GM12878 (cell line): ENCODE measurements around the gene LURAP1L. TPM values are rescaled to one million over a fixed set of nuclear protein-coding genes. Genes with fewer than 3 reads are reported as not detected.

Experiments used
- ATAC-seq: fragments of 200-7000 bp; cut with Tn5 transposase; 3 replicates; pipeline ENCODE4 v1.9.1; 2020; ENCODE audit warnings: mild to moderate bottlenecking, moderate library complexity
- BruUV-seq: library from RNA; stranded (reverse); fragments of 400-500 nt; replicated peaks from 2 replicates; lab custom pipeline; 2021; lab: Mats Ljungman, UMichigan
- CTCF ChIA-PET: fragments of 300-600 bp; sonication (Branson Sonifier 250); formaldehyde crosslinking; extraction: SDS; loops from one replicate; lab custom pipeline; 2021; ENCODE audit warnings: inconsistent platforms; lab: Yijun Ruan, JAX
- POLR2A ChIA-PET: fragments of 350-600 bp; formaldehyde crosslinking; extraction: SDS; loops from one replicate; lab custom pipeline; 2021; ENCODE audit warnings: inconsistent platforms; lab: Charles Lee
- RAD21 ChIA-PET: fragments of 300-600 bp; sonication (Branson Sonifier 250); formaldehyde crosslinking; loops from one replicate; lab custom pipeline; 2023; ENCODE audit warnings: antibody characterized with exemption; ENCODE audit not compliant: unreplicated experiment; lab: Charles Lee
- SMC1A ChIA-PET: fragments of 300-600 bp; sonication (Branson Sonifier 250); formaldehyde crosslinking; loops from one replicate; lab custom pipeline; 2023; ENCODE audit not compliant: unreplicated experiment, uncharacterized antibody; lab: Charles Lee
- DNase-seq: peaks from one replicate; pipeline ENCODE4 v3.0.0-alpha.2; 2011; ENCODE audit warnings: low read depth, low spot score
- FAIRE-seq: peaks from 3 replicates; lab custom pipeline; 2011; peaks lifted over from hg19 to GRCh38; lab: Jason Lieb, UNC
- H2AFZ ChIP-seq: 2 replicates; pipeline ENCODE4 v1.6.0; 2011; ENCODE audit warnings: low read depth, low read length, control low read depth; ENCODE audit not compliant: control insufficient read depth
- H3K27ac ChIP-seq: 2 replicates; pipeline ENCODE4 v1.5.1; 2011; ENCODE audit warnings: control low read depth; ENCODE audit not compliant: control insufficient read depth, insufficient read depth
- H3K27me3 ChIP-seq, 2 experiments: replicated peaks in 1 of 2; 2 replicates each; pipeline versions ENCODE4 v1.6.0 to v1.6.1; 2011; ENCODE audit warnings: low read length in 1 of 2; ENCODE audit not compliant: control insufficient read depth in 2 of 2, insufficient read depth in 2 of 2
- H3K36me3 ChIP-seq, 2 experiments: 2 replicates each; pipeline ENCODE4 v1.5.1; 2011; ENCODE audit warnings: low read length in 1 of 2; ENCODE audit not compliant: control insufficient read depth in 2 of 2, insufficient read depth in 2 of 2
- H3K4me1 ChIP-seq: 2 replicates; pipeline ENCODE4 v1.6.1; 2011; ENCODE audit warnings: mild to moderate bottlenecking, low read length, moderate library complexity, mixed read lengths; ENCODE audit not compliant: control insufficient read depth, insufficient read depth
- H3K4me2 ChIP-seq: 2 replicates; pipeline ENCODE4 v1.6.0; 2011; ENCODE audit warnings: control low read depth; ENCODE audit not compliant: control insufficient read depth, insufficient read depth
- H3K4me3 ChIP-seq: fragments of 200-600 bp; sonication (generic); 2 replicates; pipeline ENCODE4 v1.5.1; 2016
- H3K79me2 ChIP-seq: 2 replicates; pipeline ENCODE4 v1.6.0; 2011; ENCODE audit warnings: low read length; ENCODE audit not compliant: control insufficient read depth, insufficient read depth
- H3K9ac ChIP-seq: 2 replicates; pipeline ENCODE4 v1.8.0; 2011; ENCODE audit warnings: low read length, control low read depth, mixed read lengths; ENCODE audit not compliant: control insufficient read depth, insufficient read depth
- H3K9me3 ChIP-seq: replicated peaks from 3 replicates; pipeline ENCODE4 v1.5.1; 2011; ENCODE audit warnings: mild to moderate bottlenecking, low read length; ENCODE audit not compliant: control insufficient read depth, insufficient read depth
- H4K20me1 ChIP-seq: 2 replicates; pipeline ENCODE4 v1.6.0; 2011; ENCODE audit not compliant: control insufficient read depth, insufficient read depth
- ATF7 ChIP-seq: fragments of 450-650 bp; IDR thresholded peaks from 2 replicates; pipeline ENCODE4 v1.6.1; 2016; ENCODE audit warnings: low read depth, mild to moderate bottlenecking
- CHD4 ChIP-seq: fragments of 200-600 bp; sonication (generic); IDR thresholded peaks from 2 replicates; pipeline ENCODE4 v1.6.1; 2016; ENCODE audit warnings: mild to moderate bottlenecking
- ETV6 ChIP-seq, 2 experiments: fragments of 450-650 bp in 1 of 2; IDR thresholded peaks in 1 of 2; conservative IDR thresholded peaks in 1 of 2; 2 replicates each; pipeline ENCODE4 v1.6.1; 2014; ENCODE audit warnings: antibody characterized with exemption in 1 of 2, borderline replicate concordance in 1 of 2, low read depth in 1 of 2, mild to moderate bottlenecking in 1 of 2, moderate library complexity in 1 of 2
- KLF5 ChIP-seq: fragments of 450-650 bp; IDR thresholded peaks from 2 replicates; pipeline ENCODE4 v1.6.1; 2014; ENCODE audit warnings: mild to moderate bottlenecking; ENCODE audit not compliant: partially characterized antibody
- NBN ChIP-seq: fragments of 450-650 bp; IDR thresholded peaks from 2 replicates; pipeline ENCODE4 v1.6.1; 2016
- POLR2AphosphoS5 ChIP-seq: IDR thresholded peaks from 2 replicates; pipeline ENCODE4 v1.6.1; 2011; ENCODE audit warnings: mild to moderate bottlenecking, low read length, inconsistent platforms
- RAD51 ChIP-seq: fragments of 450-650 bp; IDR thresholded peaks from 2 replicates; pipeline ENCODE4 v1.6.1; 2016; ENCODE audit warnings: moderate library complexity, mild to moderate bottlenecking, inconsistent platforms
- RFX5 ChIP-seq: IDR thresholded peaks from 2 replicates; pipeline ENCODE4 v1.6.1; 2011; ENCODE audit warnings: low read depth, low read length, improper control_type of control experiment
- RUNX3 ChIP-seq: IDR thresholded peaks from 2 replicates; pipeline ENCODE4 v1.6.1; 2012; ENCODE audit warnings: low read length, inconsistent platforms
- SMARCA5 ChIP-seq: fragments of 450-650 bp; IDR thresholded peaks from 2 replicates; pipeline ENCODE4 v1.6.1; 2017; ENCODE audit warnings: mild to moderate bottlenecking
- SREBF1 ChIP-seq: IDR thresholded peaks from 2 replicates; pipeline ENCODE4 v1.6.1; 2012; ENCODE audit warnings: mild to moderate bottlenecking, low read length
- ZBTB40 ChIP-seq: fragments of 450-650 bp; IDR thresholded peaks from 2 replicates; pipeline ENCODE4 v1.6.1; 2016; ENCODE audit warnings: mild to moderate bottlenecking, moderate library complexity, borderline replicate concordance
- WGBS: methylation state at CpG from one replicate; pipeline ENCODE4 v1.1.6; 2016; ENCODE audit warnings: low lambda C conversion rate; ENCODE audit not compliant: insufficient replicate concordance, insufficient coverage; ENCODE audit errors: missing lambda C conversion rate; 5-methylcytosine and 5-hydroxymethylcytosine counted together
- in situ Hi-C: fragments of 300-500 bp; cut with MboI; formaldehyde crosslinking; loops from 9 replicates; pipeline ENCODE4 v1.14.3; 2018; ENCODE audit warnings: mixed read lengths
- intact Hi-C: fragments of 100-400 bp; cut with micrococcal nuclease; formaldehyde crosslinking; loops from one replicate; pipeline ENCODE4 v1.14.2; 2022; ENCODE audit not compliant: unreplicated experiment
- polyA plus RNA-seq, 11 experiments: library from polyadenylated mRNA; depleted of rRNA in 4 of 11; unstranded in 6 of 11; stranded (reverse) in 5 of 11; fragments of >200 nt; fragmentation: Nextera tagmentation in 4 of 11; fragmentation: Illumina TruSeq in 1 of 11; extraction: Ambion mirVana in 4 of 11; extraction: Trizol in 1 of 11; gene quantifications; 1 replicate in 1 of 11; 2 replicates in 10 of 11; pipeline versions ENCODE4 v1.2.1 to v1.2.3, GENCODE V29; 2011 to 2016; ENCODE audit warnings: inconsistent platforms in 2 of 11, missing spikeins in 2 of 11, low read depth in 1 of 11
- total RNA-seq, 4 experiments: library from RNA; depleted of rRNA in 3 of 4; stranded (reverse); fragments of >200 nt in 3 of 4; fragmentation: Illumina TruSeq in 1 of 4; extraction: Trizol in 1 of 4; gene quantifications; 2 replicates each; pipeline versions ENCODE4 v1.2.1 to v1.2.3, GENCODE V29; 2013 to 2021
- TF ChIP-seq, protein P1 (sequence below): IDR thresholded peaks from 2 replicates; pipeline ENCODE4 v1.6.1; 2012; ENCODE audit warnings: low read depth, low read length, improper control_type of control experiment
- TF ChIP-seq, protein P2 (sequence below): fragments of 150-350 bp; IDR thresholded peaks from 2 replicates; pipeline ENCODE4 v1.6.1; 2016; ENCODE audit warnings: low read depth, low read length

The LURAP1L gene
- total and polyA plus RNA-seq, 10 of the 15 experiments (the other 5 are each of a cell fraction or from before 2014, with no cell fraction given): 0.19 to 3.7 (median 0.69) TPM

GRCh38 chr9:12770261-12770660 is 4.6 kb upstream of the LURAP1L start (continued):
- TF ChIP-seq ATF7 (no peak), SMARCA5 (no peak)
- TF ChIP-seq, protein P1, sequence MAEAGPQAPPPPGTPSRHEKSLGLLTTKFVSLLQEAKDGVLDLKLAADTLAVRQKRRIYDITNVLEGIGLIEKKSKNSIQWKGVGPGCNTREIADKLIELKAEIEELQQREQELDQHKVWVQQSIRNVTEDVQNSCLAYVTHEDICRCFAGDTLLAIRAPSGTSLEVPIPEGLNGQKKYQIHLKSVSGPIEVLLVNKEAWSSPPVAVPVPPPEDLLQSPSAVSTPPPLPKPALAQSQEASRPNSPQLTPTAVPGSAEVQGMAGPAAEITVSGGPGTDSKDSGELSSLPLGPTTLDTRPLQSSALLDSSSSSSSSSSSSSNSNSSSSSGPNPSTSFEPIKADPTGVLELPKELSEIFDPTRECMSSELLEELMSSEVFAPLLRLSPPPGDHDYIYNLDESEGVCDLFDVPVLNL: no peak
- TF ChIP-seq, all 136 proteins: peak for 0

DNA sequence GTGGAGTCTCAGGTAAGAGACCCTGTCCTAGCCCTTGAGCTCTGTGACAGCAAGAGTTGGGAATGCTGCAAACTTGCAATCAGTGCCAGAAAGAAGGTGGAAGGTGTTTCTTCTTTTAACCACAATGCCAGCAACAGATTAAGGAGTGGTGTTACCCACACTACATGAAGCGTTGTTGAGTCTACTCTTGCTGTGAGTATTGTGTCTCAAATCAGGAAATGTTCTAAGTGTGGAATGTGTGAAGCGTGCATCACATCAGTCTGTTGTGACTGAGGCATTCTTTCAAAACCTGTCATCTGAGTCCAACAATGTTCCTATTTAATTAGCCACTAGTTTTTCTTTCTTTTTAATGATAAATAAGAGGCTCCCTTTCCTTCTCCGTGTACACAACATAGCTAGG is 2.9 kb upstream of the LURAP1L start:
- no peak for ATAC-seq
- no peaks in the 10 kb centered on the region for H3K4me1 ChIP-seq
- no peak overlapping the region for H3K4me2 ChIP-seq
- no peak for DNase-seq
- no TSS peak for BruUV-seq
- no peaks in the 10 kb centered on the region for H3K36me3 ChIP-seq
- RAD21 ChIA-PET: interaction anchor here (1.2 to 2.0 kb wide), 2 partner anchors 36 to 48 kb away, joined by 4 to 5 read pairs; no protein-coding TSS in a partner anchor
- no peaks in the 10 kb centered on the region for H3K79me2 ChIP-seq
- H3K27me3 ChIP-seq: peaks cover 0 to 4% of the 10 kb centered on the region in 2 experiments; a peak in 3 of 4 replicates
- no peaks in the 10 kb centered on the region for H4K20me1 ChIP-seq
- SMC1A ChIA-PET: interaction anchor here (1.2 to 2.5 kb wide), 4 partner anchors 35 to 48 kb away, joined by 4 to 9 read pairs (median 6); no protein-coding TSS in a partner anchor
- no peak for FAIRE-seq
- no peaks in the 10 kb centered on the region for H3K9me3 ChIP-seq
- no peak overlapping the region for H3K4me3 ChIP-seq
- in situ Hi-C loops (no loop called here), intact Hi-C loops (loop anchor here (5.0 kb wide), 1 partner anchor 35 kb away; no protein-coding TSS in a partner anchor)
- CTCF ChIA-PET: interaction anchor here (0.6 to 1.4 kb wide), 2 partner anchors 17 to 47 kb away, joined by 3 to 5 read pairs; no protein-coding TSS in a partner anchor
- no peak overlapping the region for H3K9ac ChIP-seq
- WGBS: 0% methylated on average over 3 of the region's 3 CpGs
- no peak overlapping the region for H3K27ac ChIP-seq
- no peak overlapping the region for H2AFZ ChIP-seq
- POLR2A ChIA-PET: interaction anchor here (1.4 kb wide), 1 partner anchor 46 kb away, joined by 4 read pairs; no protein-coding TSS in a partner anchor
- TF ChIP-seq RUNX3 (no peak), NBN (no peak), ZBTB40 (no peak), ETV6 (conservative IDR thresholded peaks at IDR 0.05 in 1 of 2, IDR thresholded peaks at IDR 0.05 in 1 of 2; ENCODE audit: borderline replicate concordance in 1 of 2, low read depth in 1 of 2) (no peak), SREBF1 (no peak), RAD51 (no peak), RFX5 (no peak), KLF5 (no peak), CHD4 (no peak), POLR2AphosphoS5 (no peak)
- TF ChIP-seq, protein P2, sequence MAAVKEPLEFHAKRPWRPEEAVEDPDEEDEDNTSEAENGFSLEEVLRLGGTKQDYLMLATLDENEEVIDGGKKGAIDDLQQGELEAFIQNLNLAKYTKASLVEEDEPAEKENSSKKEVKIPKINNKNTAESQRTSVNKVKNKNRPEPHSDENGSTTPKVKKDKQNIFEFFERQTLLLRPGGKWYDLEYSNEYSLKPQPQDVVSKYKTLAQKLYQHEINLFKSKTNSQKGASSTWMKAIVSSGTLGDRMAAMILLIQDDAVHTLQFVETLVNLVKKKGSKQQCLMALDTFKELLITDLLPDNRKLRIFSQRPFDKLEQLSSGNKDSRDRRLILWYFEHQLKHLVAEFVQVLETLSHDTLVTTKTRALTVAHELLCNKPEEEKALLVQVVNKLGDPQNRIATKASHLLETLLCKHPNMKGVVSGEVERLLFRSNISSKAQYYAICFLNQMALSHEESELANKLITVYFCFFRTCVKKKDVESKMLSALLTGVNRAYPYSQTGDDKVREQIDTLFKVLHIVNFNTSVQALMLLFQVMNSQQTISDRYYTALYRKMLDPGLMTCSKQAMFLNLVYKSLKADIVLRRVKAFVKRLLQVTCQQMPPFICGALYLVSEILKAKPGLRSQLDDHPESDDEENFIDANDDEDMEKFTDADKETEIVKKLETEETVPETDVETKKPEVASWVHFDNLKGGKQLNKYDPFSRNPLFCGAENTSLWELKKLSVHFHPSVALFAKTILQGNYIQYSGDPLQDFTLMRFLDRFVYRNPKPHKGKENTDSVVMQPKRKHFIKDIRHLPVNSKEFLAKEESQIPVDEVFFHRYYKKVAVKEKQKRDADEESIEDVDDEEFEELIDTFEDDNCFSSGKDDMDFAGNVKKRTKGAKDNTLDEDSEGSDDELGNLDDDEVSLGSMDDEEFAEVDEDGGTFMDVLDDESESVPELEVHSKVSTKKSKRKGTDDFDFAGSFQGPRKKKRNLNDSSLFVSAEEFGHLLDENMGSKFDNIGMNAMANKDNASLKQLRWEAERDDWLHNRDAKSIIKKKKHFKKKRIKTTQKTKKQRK: no peak
